HEK293 (cell line): ENCODE measurements around the gene BRCA1.
A peak's percentile ranks its signal among the peaks of the same experiment; 100 is the strongest.

Experiments used
- KLF8 ChIP-seq: fragments of 450-650 bp; formaldehyde crosslinking; IDR thresholded peaks from 2 replicates; pipeline ENCODE4 v1.5.1; 2016; ENCODE audit warnings: missing biosample characterization, missing genetic modification characterization
- KLF9 ChIP-seq: fragments of 450-650 bp; formaldehyde crosslinking; IDR thresholded peaks from 2 replicates; pipeline ENCODE4 v1.5.1; 2016; ENCODE audit warnings: missing biosample characterization, missing genetic modification characterization, low read depth
- REPIN1 ChIP-seq: fragments of 450-650 bp; formaldehyde crosslinking; IDR thresholded peaks from 2 replicates; pipeline ENCODE4 v1.5.1; 2017; ENCODE audit warnings: missing biosample characterization, missing genetic modification characterization, low read depth
- SCRT2 ChIP-seq: fragments of 450-650 bp; formaldehyde crosslinking; IDR thresholded peaks from 2 replicates; pipeline ENCODE4 v1.5.1; 2016; ENCODE audit warnings: missing biosample characterization, missing genetic modification characterization
- SP3 ChIP-seq: fragments of 450-650 bp; formaldehyde crosslinking; IDR thresholded peaks from 2 replicates; pipeline ENCODE4 v1.5.1; 2016; ENCODE audit warnings: missing biosample characterization, missing genetic modification characterization
- YY1 ChIP-seq: fragments of 450-650 bp; formaldehyde crosslinking; IDR thresholded peaks from 2 replicates; pipeline ENCODE4 v1.5.1; 2018; ENCODE audit warnings: missing biosample characterization, missing genetic modification characterization
- YY2 ChIP-seq: fragments of 450-650 bp; formaldehyde crosslinking; IDR thresholded peaks from 2 replicates; pipeline ENCODE4 v1.5.1; 2016; ENCODE audit warnings: missing biosample characterization, missing genetic modification characterization
- ZBTB1 ChIP-seq: fragments of 450-650 bp; formaldehyde crosslinking; IDR thresholded peaks from 2 replicates; pipeline ENCODE4 v1.5.1; 2016; ENCODE audit warnings: missing biosample characterization, missing genetic modification characterization
- ZBTB10 ChIP-seq: fragments of 450-650 bp; formaldehyde crosslinking; IDR thresholded peaks from 2 replicates; pipeline ENCODE4 v1.5.1; 2016; ENCODE audit warnings: missing biosample characterization, missing genetic modification characterization
- ZBTB17 ChIP-seq: fragments of 450-650 bp; formaldehyde crosslinking; IDR thresholded peaks from 2 replicates; pipeline ENCODE4 v1.5.1; 2016; ENCODE audit warnings: missing biosample characterization, missing genetic modification characterization
- ZBTB21 ChIP-seq: fragments of 450-650 bp; formaldehyde crosslinking; IDR thresholded peaks from 2 replicates; pipeline ENCODE4 v1.5.1; 2017; ENCODE audit warnings: missing biosample characterization, missing genetic modification characterization
- ZBTB48 ChIP-seq: fragments of 450-650 bp; formaldehyde crosslinking; IDR thresholded peaks from 2 replicates; pipeline ENCODE4 v1.5.1; 2016; ENCODE audit warnings: missing biosample characterization, missing genetic modification characterization
- ZEB2 ChIP-seq: fragments of 450-650 bp; formaldehyde crosslinking; IDR thresholded peaks from 2 replicates; pipeline ENCODE4 v1.5.1; 2016; ENCODE audit warnings: missing biosample characterization, missing genetic modification characterization
- ZFHX2 ChIP-seq: fragments of 450-650 bp; formaldehyde crosslinking; conservative IDR thresholded peaks from 2 replicates; pipeline ENCODE4 v1.5.1; 2016; ENCODE audit warnings: missing biosample characterization, missing genetic modification characterization
- ZIC2 ChIP-seq: fragments of 450-650 bp; formaldehyde crosslinking; IDR thresholded peaks from 2 replicates; pipeline ENCODE4 v1.5.1; 2016; ENCODE audit warnings: missing biosample characterization, missing genetic modification characterization
- ZNF10 ChIP-seq: fragments of 450-650 bp; formaldehyde crosslinking; IDR thresholded peaks from 2 replicates; pipeline ENCODE4 v1.5.1; 2017; ENCODE audit warnings: missing biosample characterization, missing genetic modification characterization
- ZNF114 ChIP-seq: fragments of 450-650 bp; formaldehyde crosslinking; IDR thresholded peaks from 2 replicates; pipeline ENCODE4 v1.5.0; 2017; ENCODE audit warnings: missing biosample characterization, missing genetic modification characterization
- ZNF121 ChIP-seq: fragments of 450-650 bp; formaldehyde crosslinking; IDR thresholded peaks from 2 replicates; pipeline ENCODE4 v1.5.1; 2016; ENCODE audit warnings: missing biosample characterization, missing genetic modification characterization
- ZNF132 ChIP-seq: fragments of 450-650 bp; formaldehyde crosslinking; IDR thresholded peaks from 2 replicates; pipeline ENCODE4 v1.5.1; 2017; ENCODE audit warnings: missing biosample characterization, missing genetic modification characterization, borderline replicate concordance
- ZNF16 ChIP-seq: fragments of 450-650 bp; formaldehyde crosslinking; IDR thresholded peaks from 2 replicates; pipeline ENCODE4 v1.5.1; 2016; ENCODE audit warnings: low read depth, missing biosample characterization, missing genetic modification characterization
- ZNF169 ChIP-seq: fragments of 450-650 bp; formaldehyde crosslinking; IDR thresholded peaks from 2 replicates; pipeline ENCODE4 v1.5.1; 2016; ENCODE audit warnings: missing biosample characterization, missing genetic modification characterization
- ZNF350 ChIP-seq: fragments of 450-650 bp; formaldehyde crosslinking; IDR thresholded peaks from 2 replicates; pipeline ENCODE4 v1.5.0; 2017; ENCODE audit warnings: missing biosample characterization, mild to moderate bottlenecking, missing genetic modification characterization
- ZNF423 ChIP-seq: fragments of 450-650 bp; formaldehyde crosslinking; IDR thresholded peaks from 2 replicates; pipeline ENCODE4 v1.5.1; 2016; ENCODE audit warnings: missing biosample characterization, missing genetic modification characterization
- ZNF514 ChIP-seq: fragments of 450-650 bp; formaldehyde crosslinking; IDR thresholded peaks from 2 replicates; pipeline ENCODE4 v1.5.1; 2016; ENCODE audit warnings: missing biosample characterization, missing genetic modification characterization
- ZNF548 ChIP-seq: fragments of 450-650 bp; formaldehyde crosslinking; IDR thresholded peaks from 2 replicates; pipeline ENCODE4 v1.5.1; 2016; ENCODE audit warnings: missing biosample characterization, missing genetic modification characterization
- ZNF837 ChIP-seq: fragments of 450-650 bp; formaldehyde crosslinking; IDR thresholded peaks from 2 replicates; pipeline ENCODE4 v1.5.1; 2016; ENCODE audit warnings: missing biosample characterization, missing genetic modification characterization
- ZSCAN23 ChIP-seq: fragments of 450-650 bp; formaldehyde crosslinking; IDR thresholded peaks from 2 replicates; pipeline ENCODE4 v1.5.1; 2016; ENCODE audit warnings: missing biosample characterization, missing genetic modification characterization
- ZSCAN4 ChIP-seq: fragments of 450-650 bp; formaldehyde crosslinking; IDR thresholded peaks from 2 replicates; pipeline ENCODE4 v1.5.1; 2017; ENCODE audit warnings: missing biosample characterization, missing genetic modification characterization
- TF ChIP-seq, protein P1 (sequence below): fragments of 450-650 bp; formaldehyde crosslinking; IDR thresholded peaks from 2 replicates; pipeline ENCODE4 v1.5.1; 2016; ENCODE audit warnings: missing biosample characterization, missing genetic modification characterization
- TF ChIP-seq, protein P2 (sequence below): fragments of 450-650 bp; formaldehyde crosslinking; IDR thresholded peaks from 2 replicates; pipeline ENCODE4 v1.5.1; 2016; ENCODE audit warnings: missing biosample characterization, missing genetic modification characterization
- TF ChIP-seq, protein P3 (sequence below): IDR thresholded peaks from 2 replicates; pipeline ENCODE4 v1.6.1; 2011; ENCODE audit warnings: mild to moderate bottlenecking, low read depth, low read length, borderline replicate concordance

BRCA1 gene

GRCh38 chr17:43170766-43171585 is 45.8 kb upstream of the BRCA1 start, which contains the start of gene NBR1 (continued):
- TF ChIP-seq ZSCAN23 (tag by site-specific recombination) (0 out of 2 replicates have a peak, but pooled peaks have one; percentile 14), ZBTB17 (tag by site-specific recombination) (peak; percentile 55; the same call in 1 of the 2 replicates), ZNF16 (tag by site-specific recombination) (no peak), ZFHX2 (0 out of 2 replicates have a peak, but pooled peaks have one; percentile 4), ZNF114 (tag by site-specific recombination) (no peak), KLF9 (tag by site-specific recombination) (peak; percentile 26; the same call in 1 of the 2 replicates), ZSCAN4 (tag by site-specific recombination) (no peak), ZBTB48 (tag by site-specific recombination) (peak; percentile 67), ZBTB10 (peak; percentile 92), ZNF132 (tag by site-specific recombination) (no peak), ZNF350 (tag by site-specific recombination) (no peak), YY1 (tag by site-specific recombination) (peak; percentile 81; the same call in 1 of the 2 replicates), ZBTB21 (tag by site-specific recombination) (peak; percentile 10; the same call in 1 of the 2 replicates), ZNF837 (tag by site-specific recombination) (no peak), ZNF121 (no peak), REPIN1 (tag by site-specific recombination) (no peak), SP3 (peak; percentile 75), ZBTB1 (tag by site-specific recombination) (no peak), SCRT2 (tag by site-specific recombination) (no peak), KLF8 (tag by site-specific recombination) (0 out of 2 replicates have a peak, but pooled peaks have one; percentile 17), ZNF548 (tag by site-specific recombination) (no peak), ZNF514 (tag by site-specific recombination) (no peak), ZNF169 (tag by site-specific recombination) (no peak), YY2 (tag by site-specific recombination) (peak; percentile 42; the same call in 1 of the 2 replicates), ZEB2 (tag by site-specific recombination) (peak; percentile 52; the same call in 1 of the 2 replicates), ZNF423 (peak; percentile 87; the same call in 1 of the 2 replicates), ZIC2 (tag by site-specific recombination) (peak; percentile 68), ZNF10 (peak; percentile 31; the same call in 1 of the 2 replicates)
- TF ChIP-seq, protein P1, sequence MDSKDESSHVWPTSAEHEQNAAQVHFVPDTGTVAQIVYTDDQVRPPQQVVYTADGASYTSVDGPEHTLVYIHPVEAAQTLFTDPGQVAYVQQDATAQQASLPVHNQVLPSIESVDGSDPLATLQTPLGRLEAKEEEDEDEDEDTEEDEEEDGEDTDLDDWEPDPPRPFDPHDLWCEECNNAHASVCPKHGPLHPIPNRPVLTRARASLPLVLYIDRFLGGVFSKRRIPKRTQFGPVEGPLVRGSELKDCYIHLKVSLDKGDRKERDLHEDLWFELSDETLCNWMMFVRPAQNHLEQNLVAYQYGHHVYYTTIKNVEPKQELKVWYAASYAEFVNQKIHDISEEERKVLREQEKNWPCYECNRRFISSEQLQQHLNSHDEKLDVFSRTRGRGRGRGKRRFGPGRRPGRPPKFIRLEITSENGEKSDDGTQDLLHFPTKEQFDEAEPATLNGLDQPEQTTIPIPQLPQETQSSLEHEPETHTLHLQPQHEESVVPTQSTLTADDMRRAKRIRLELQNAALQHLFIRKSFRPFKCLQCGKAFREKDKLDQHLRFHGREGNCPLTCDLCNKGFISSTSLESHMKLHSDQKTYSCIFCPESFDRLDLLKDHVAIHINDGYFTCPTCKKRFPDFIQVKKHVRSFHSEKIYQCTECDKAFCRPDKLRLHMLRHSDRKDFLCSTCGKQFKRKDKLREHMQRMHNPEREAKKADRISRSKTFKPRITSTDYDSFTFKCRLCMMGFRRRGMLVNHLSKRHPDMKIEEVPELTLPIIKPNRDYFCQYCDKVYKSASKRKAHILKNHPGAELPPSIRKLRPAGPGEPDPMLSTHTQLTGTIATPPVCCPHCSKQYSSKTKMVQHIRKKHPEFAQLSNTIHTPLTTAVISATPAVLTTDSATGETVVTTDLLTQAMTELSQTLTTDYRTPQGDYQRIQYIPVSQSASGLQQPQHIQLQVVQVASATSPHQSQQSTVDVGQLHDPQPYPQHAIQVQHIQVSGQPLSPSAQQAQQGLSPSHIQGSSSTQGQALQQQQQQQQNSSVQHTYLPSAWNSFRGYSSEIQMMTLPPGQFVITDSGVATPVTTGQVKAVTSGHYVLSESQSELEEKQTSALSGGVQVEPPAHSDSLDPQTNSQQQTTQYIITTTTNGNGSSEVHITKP (tag by site-specific recombination): peak; percentile 76
- TF ChIP-seq, protein P2, sequence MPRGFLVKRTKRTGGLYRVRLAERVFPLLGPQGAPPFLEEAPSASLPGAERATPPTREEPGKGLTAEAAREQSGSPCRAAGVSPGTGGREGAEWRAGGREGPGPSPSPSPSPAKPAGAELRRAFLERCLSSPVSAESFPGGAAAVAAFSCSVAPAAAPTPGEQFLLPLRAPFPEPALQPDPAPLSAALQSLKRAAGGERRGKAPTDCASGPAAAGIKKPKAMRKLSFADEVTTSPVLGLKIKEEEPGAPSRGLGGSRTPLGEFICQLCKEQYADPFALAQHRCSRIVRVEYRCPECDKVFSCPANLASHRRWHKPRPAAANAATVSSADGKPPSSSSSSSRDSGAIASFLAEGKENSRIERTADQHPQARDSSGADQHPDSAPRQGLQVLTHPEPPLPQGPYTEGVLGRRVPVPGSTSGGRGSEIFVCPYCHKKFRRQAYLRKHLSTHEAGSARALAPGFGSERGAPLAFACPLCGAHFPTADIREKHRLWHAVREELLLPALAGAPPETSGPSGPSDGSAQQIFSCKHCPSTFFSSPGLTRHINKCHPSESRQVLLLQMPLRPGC (tag by site-specific recombination): no peak
- TF ChIP-seq, protein P3, sequence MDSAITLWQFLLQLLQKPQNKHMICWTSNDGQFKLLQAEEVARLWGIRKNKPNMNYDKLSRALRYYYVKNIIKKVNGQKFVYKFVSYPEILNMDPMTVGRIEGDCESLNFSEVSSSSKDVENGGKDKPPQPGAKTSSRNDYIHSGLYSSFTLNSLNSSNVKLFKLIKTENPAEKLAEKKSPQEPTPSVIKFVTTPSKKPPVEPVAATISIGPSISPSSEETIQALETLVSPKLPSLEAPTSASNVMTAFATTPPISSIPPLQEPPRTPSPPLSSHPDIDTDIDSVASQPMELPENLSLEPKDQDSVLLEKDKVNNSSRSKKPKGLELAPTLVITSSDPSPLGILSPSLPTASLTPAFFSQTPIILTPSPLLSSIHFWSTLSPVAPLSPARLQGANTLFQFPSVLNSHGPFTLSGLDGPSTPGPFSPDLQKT: no peak
